Measurements from ENCODE around the gene MSANTD7.

The MSANTD7 gene

GRCh38 chr10:14836208-14836607 is 1.9 kb upstream of the MSANTD7 start:
- H3K4me1 ChIP-seq (ENCODE audit: low read depth, poor library complexity, severe bottlenecking): peaks cover 19% of the 10 kb centered on the region
- H2AFZ ChIP-seq (ENCODE audit: low read depth): no peak overlapping the region
- H3K9ac ChIP-seq: no peak overlapping the region
- no peak overlapping the region for H3K4me2 ChIP-seq
- H3K79me2 ChIP-seq (ENCODE audit: insufficient read depth, low read depth): peaks cover 31% of the 10 kb centered on the region
- H3K27me3 ChIP-seq (ENCODE audit: insufficient read depth, low read depth): no peaks in the 10 kb centered on the region
- no peak overlapping the region for H3K27ac ChIP-seq
- no peak overlapping the region for H3K4me3 ChIP-seq (IDR thresholded peaks at IDR 0.05; ENCODE audit: insufficient read depth, low read depth, low read length)
- no peaks in the 10 kb centered on the region for H3K36me3 ChIP-seq (ENCODE audit: insufficient read depth)
- H4K20me1 ChIP-seq (ENCODE audit: insufficient read depth): no peaks in the 10 kb centered on the region
- TF ChIP-seq CTCF (conservative IDR thresholded peaks at IDR 0.05; ENCODE audit: low read depth, low read length): no peak

DNA sequence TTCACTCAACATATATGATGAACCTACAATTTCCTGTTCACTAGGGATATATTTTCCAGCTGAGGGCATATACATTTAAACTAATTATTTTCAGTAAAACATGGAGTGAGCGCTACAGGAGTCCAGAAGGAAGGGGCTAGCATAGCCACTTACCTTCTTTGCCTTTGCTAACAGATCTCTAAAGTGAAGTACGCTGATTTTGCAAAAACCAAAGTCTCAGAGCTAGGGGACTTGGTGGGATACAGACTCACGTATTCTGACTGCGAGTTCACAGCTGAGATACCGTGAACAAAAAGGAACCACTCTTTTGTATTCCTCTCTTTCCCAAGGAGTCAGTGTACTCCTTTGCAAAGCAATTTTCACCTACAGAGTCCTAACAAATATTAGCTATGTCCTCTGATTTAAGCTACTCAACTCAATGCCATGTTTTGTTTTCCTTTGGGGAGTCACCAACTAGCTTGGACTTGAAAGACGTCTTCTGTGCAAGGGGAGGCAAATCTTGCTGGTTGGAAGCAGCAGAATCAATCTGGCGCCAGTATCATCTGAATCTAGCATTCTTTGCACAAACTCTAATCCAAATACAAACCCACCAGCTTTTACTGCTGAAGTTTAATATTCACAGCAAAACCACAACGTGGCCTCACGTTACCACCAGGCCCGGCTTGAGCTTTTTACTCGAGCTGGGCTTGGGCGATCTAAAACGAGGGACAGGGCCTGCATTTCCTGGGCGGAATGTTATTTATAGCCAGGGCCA is 926 bp upstream of the MSANTD7 start:
- H3K79me2 ChIP-seq (ENCODE audit: insufficient read depth, low read depth): peaks cover 36% of the 10 kb centered on the region
- H3K4me3 ChIP-seq (IDR thresholded peaks at IDR 0.05; ENCODE audit: insufficient read depth, low read depth, low read length): no peak overlapping the region
- TF ChIP-seq CTCF (conservative IDR thresholded peaks at IDR 0.05; ENCODE audit: low read depth, low read length): no peak
- no peaks in the 10 kb centered on the region for H4K20me1 ChIP-seq (ENCODE audit: insufficient read depth)
- no peaks in the 10 kb centered on the region; the same call in 1 of the 2 replicates for H3K36me3 ChIP-seq (ENCODE audit: insufficient read depth)
- H3K27ac ChIP-seq: peak overlapping the region; percentile 79
- peaks cover 19% of the 10 kb centered on the region for H3K4me1 ChIP-seq (ENCODE audit: low read depth, poor library complexity, severe bottlenecking)
- H2AFZ ChIP-seq (ENCODE audit: low read depth): peak overlapping the region; percentile 85
- H3K9ac ChIP-seq: peak overlapping the region; percentile 95
- H3K4me2 ChIP-seq: peak overlapping the region; percentile 74
- H3K27me3 ChIP-seq (ENCODE audit: insufficient read depth, low read depth): no peaks in the 10 kb centered on the region

DNA sequence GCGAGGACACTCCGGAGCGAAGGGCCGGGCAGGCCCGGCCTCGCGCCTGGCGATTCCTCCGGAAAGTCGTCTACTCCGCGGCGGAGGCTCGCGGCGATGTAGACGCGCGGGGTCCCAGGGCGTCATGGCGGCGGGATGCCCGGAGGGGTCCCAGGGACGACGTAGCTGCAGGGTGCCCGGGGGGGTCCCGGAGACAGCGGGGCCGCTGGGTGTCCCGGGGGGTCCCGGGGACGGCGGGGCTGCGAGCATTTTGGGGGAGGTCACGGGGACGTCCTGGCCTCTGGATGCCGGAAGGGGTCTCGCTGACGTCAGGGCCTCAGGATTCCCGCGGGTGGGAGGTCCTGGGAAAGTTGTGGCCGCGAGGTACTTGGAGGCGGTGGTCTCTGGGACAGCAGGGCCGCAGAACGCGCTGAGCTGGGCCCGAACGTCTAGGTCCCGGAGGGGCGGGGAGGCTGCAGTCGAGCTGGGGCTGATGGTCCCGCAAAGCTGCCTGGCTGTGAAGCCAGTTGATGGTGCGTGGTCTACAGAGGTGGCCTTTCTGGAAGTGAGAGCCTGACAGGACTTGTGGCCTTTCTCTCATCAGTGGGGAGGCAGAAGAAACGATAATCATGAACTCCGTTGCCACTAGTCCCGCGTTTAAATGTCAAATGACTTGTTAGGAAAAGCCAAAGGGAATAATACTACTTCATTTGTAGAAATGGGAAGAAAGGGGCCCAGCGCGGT is 637 bp downstream of the MSANTD7 start:
- Histone ChIP-seq H3K27me3 (ENCODE audit: insufficient read depth, low read depth) (no peaks in the 10 kb centered on the region), H2AFZ (ENCODE audit: low read depth) (peak overlapping the region; percentile 80), H3K4me3 (IDR thresholded peaks at IDR 0.05; ENCODE audit: insufficient read depth, low read depth, low read length) (peak overlapping the region; percentile 63), H3K4me2 (peak overlapping the region; percentile 98), H4K20me1 (ENCODE audit: insufficient read depth) (no peaks in the 10 kb centered on the region), H3K79me2 (ENCODE audit: insufficient read depth, low read depth) (peaks cover 36% of the 10 kb centered on the region), H3K9ac (peak overlapping the region; percentile 95), H3K27ac (peak overlapping the region; percentile 79), H3K4me1 (ENCODE audit: low read depth, poor library complexity, severe bottlenecking) (peaks cover 19% of the 10 kb centered on the region), H3K36me3 (ENCODE audit: insufficient read depth) (no peaks in the 10 kb centered on the region; the same call in 1 of the 2 replicates)
- TF ChIP-seq CTCF (conservative IDR thresholded peaks at IDR 0.05; ENCODE audit: low read depth, low read length): no peak

- no peak for TF ChIP-seq CTCF (conservative IDR thresholded peaks at IDR 0.05; ENCODE audit: low read depth, low read length)
- Histone ChIP-seq H3K27ac (peak overlapping the region; percentile 79), H3K9ac (peak overlapping the region; percentile 95), H3K79me2 (ENCODE audit: insufficient read depth, low read depth) (peaks cover 36% of the 10 kb centered on the region), H3K4me2 (peak overlapping the region; percentile 98), H3K4me3 (IDR thresholded peaks at IDR 0.05; ENCODE audit: insufficient read depth, low read depth, low read length) (no peak overlapping the region), H3K27me3 (ENCODE audit: insufficient read depth, low read depth) (no peaks in the 10 kb centered on the region), H3K36me3 (ENCODE audit: insufficient read depth) (no peaks in the 10 kb centered on the region; the same call in 1 of the 2 replicates), H4K20me1 (ENCODE audit: insufficient read depth) (no peaks in the 10 kb centered on the region), H2AFZ (ENCODE audit: low read depth) (peak overlapping the region; percentile 80; the same call in 1 of the 2 replicates), H3K4me1 (ENCODE audit: low read depth, poor library complexity, severe bottlenecking) (peaks cover 19% of the 10 kb centered on the region)
Measured at GRCh38 chr10:14839305-14839695, 1.2 kb downstream of the MSANTD7 start.
